Upper lobe of left lung (tissue), 4 donors: ENCODE results near the gene OSBPL9.

Experiments used
- EP300 ChIP-seq, 4 donors: sonication (generic); formaldehyde crosslinking; IDR thresholded peaks; one replicate each; pipeline ENCODE4 v1.5.1; 2017; ENCODE audit warnings: antibody characterized with exemption in 4 of 4, control low read depth in 2 of 4
- POLR2A ChIP-seq, 4 donors: fragments of 450-650 bp; IDR thresholded peaks; one replicate each; pipeline ENCODE4 v1.5.1; 2016 to 2017; ENCODE audit warnings: antibody characterized with exemption in 4 of 4, mild to moderate bottlenecking in 2 of 4
- POLR2AphosphoS5 ChIP-seq, 2 donors: sonication (generic); formaldehyde crosslinking; IDR thresholded peaks; one replicate each; pipeline ENCODE4 v1.5.1; 2017; ENCODE audit warnings: antibody characterized with exemption in 2 of 2
- TF ChIP-seq, protein P1 (sequence below), 6 experiments: fragments of 450-650 bp in 4 of 6; fragments of 200-600 bp in 2 of 6; sonication (generic) in 2 of 6; IDR thresholded peaks; one replicate each; pipeline ENCODE4 v1.5.1; 2016 to 2019; ENCODE audit warnings: antibody characterized with exemption in 6 of 6

DNA sequence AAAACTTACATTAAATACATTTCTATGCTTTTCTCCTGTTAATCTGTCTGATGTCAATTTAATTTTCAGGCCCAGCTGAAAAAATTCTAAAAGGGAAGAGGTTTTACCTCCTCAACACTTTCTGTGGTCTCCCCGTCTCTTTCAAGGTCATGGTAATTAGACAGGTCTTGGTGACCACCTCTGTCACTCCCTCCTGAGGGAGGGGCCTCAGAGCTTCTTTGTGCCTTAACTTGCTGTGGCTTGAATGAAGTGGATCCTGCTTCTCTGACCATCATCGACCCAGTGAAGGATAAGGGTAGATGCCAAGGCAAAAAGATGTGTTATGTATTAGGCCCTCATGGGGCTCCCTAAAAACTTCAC, 40.8 kb upstream of the OSBPL9 start:
- TF ChIP-seq, protein P1, sequence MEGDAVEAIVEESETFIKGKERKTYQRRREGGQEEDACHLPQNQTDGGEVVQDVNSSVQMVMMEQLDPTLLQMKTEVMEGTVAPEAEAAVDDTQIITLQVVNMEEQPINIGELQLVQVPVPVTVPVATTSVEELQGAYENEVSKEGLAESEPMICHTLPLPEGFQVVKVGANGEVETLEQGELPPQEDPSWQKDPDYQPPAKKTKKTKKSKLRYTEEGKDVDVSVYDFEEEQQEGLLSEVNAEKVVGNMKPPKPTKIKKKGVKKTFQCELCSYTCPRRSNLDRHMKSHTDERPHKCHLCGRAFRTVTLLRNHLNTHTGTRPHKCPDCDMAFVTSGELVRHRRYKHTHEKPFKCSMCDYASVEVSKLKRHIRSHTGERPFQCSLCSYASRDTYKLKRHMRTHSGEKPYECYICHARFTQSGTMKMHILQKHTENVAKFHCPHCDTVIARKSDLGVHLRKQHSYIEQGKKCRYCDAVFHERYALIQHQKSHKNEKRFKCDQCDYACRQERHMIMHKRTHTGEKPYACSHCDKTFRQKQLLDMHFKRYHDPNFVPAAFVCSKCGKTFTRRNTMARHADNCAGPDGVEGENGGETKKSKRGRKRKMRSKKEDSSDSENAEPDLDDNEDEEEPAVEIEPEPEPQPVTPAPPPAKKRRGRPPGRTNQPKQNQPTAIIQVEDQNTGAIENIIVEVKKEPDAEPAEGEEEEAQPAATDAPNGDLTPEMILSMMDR (IDR thresholded peaks at IDR 0.05), result no peak
- TF ChIP-seq POLR2A (IDR thresholded peaks at IDR 0.05), result no peak
- no peak for TF ChIP-seq EP300 (IDR thresholded peaks at IDR 0.05)
- no peak for TF ChIP-seq POLR2AphosphoS5 (IDR thresholded peaks at IDR 0.05)
